Skeletal muscle tissue (tissue), 4 donors: Measurements from ENCODE around the gene HYAL4. TPM values are rescaled to one million over a fixed set of nuclear protein-coding genes. Genes with fewer than 3 reads are reported as not detected.
"Not testable (repeated sequence)": the region's sequence is repeated elsewhere in the genome, so short reads cannot be mapped to it uniquely, and the experiment has no call there.

Source experiments
- H3K27ac ChIP-seq: one replicate; pipeline ENCODE4 v1.7.0; 2013; ENCODE audit warnings: mild to moderate bottlenecking, low read depth, low read length, inconsistent platforms
- H3K27me3 ChIP-seq, 3 donors: one replicate each; pipeline ENCODE4 v1.7.0; 2013; ENCODE audit warnings: low read length in 3 of 3; ENCODE audit not compliant: control insufficient read depth in 3 of 3, insufficient read depth in 3 of 3
- H3K36me3 ChIP-seq, 3 donors: one replicate each; pipeline ENCODE4 v1.7.0; 2013; ENCODE audit warnings: low read length in 3 of 3; ENCODE audit not compliant: control insufficient read depth in 3 of 3, insufficient read depth in 3 of 3
- H3K4me1 ChIP-seq, 3 donors: one replicate each; pipeline ENCODE4 v1.7.0; 2013; ENCODE audit warnings: low read length in 3 of 3, mild to moderate bottlenecking in 3 of 3; ENCODE audit not compliant: control insufficient read depth in 3 of 3, insufficient read depth in 3 of 3
- H3K4me3 ChIP-seq, 3 donors: one replicate each; pipeline ENCODE4 v1.7.0; 2013; ENCODE audit warnings: low read length in 3 of 3
- H3K9ac ChIP-seq, 3 donors: one replicate each; pipeline ENCODE4 v1.7.0; 2013; ENCODE audit warnings: low read length in 3 of 3, mild to moderate bottlenecking in 3 of 3, moderate library complexity in 2 of 3, low read depth in 1 of 3
- H3K9me3 ChIP-seq, 3 donors: one replicate each; pipeline ENCODE4 v1.7.0; 2013; ENCODE audit warnings: low read length in 3 of 3; ENCODE audit not compliant: control insufficient read depth in 3 of 3
- total RNA-seq: library from RNA; depleted of rRNA; stranded (reverse); fragments of >200 nt; gene quantifications from one replicate; pipeline ENCODE4 v1.2.3, GENCODE V29; 2014
- donor health status: Osteomylitis.

The HYAL4 gene
- total RNA-seq, 1 donor from 2014 or later = under 0.01 TPM

DNA sequence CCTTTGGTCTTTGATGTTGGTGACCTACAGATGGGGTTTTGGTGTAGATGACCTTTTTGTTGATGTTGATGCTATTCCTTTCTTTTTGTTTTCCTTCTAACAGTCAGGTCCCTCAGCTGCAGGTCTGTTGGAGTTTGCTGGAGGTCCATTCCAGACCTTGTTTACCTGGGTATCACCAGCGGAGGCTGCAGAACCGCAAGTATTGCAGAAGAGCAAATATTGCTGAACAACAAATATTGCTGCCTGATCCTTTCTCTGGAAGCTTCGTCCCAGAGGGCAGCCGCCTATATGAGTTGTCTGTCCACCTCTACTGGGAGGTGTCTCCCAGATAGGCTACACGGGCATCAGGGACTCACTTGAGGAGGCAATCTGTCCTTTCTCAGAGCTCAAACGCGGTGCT lies 827 bp upstream of the HYAL4 start:
- not testable (repeated sequence) for H3K4me3 ChIP-seq, H3K36me3 ChIP-seq, H3K9ac ChIP-seq, H3K27me3 ChIP-seq, H3K9me3 ChIP-seq, H3K27ac ChIP-seq
- H3K4me1 ChIP-seq = peaks cover 0 to 20% (median 9%) of the 10 kb centered on the region in 3 donors

DNA sequence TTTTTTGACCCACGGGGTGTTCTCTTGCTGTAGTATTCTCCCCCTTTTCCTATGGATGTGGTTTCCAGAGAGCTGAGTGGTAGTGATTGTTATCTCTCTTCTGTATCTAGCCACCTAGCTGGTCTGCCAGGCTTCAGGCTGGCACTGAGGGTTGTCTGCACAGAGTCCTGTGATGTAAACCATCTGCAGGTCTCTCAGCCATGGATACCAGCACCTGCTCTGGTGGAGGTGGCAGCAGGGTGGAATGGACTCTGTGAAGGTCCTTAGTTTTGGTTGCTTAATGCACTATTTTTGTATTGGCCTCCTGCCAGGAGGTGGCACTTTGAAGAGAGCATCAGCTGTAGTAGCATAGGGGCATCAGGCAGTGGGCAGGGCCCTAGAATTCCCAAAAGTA lies 851 bp downstream of the HYAL4 start:
- Histone ChIP-seq H3K4me3 (peak overlapping the region in 2 of 3 donors; percentile 32 to 58), H3K4me1 (peaks cover 0 to 20% (median 9%) of the 10 kb centered on the region in 3 donors), H3K9ac (peak overlapping the region in 1 of 3 donors; percentile 67), H3K36me3 (peaks cover 0 to 2% (median 0%) of the 10 kb centered on the region in 3 donors), H3K27ac (peak overlapping the region; percentile 78), H3K9me3 (no peaks in the 10 kb centered on the region), H3K27me3 (no peaks in the 10 kb centered on the region)

DNA sequence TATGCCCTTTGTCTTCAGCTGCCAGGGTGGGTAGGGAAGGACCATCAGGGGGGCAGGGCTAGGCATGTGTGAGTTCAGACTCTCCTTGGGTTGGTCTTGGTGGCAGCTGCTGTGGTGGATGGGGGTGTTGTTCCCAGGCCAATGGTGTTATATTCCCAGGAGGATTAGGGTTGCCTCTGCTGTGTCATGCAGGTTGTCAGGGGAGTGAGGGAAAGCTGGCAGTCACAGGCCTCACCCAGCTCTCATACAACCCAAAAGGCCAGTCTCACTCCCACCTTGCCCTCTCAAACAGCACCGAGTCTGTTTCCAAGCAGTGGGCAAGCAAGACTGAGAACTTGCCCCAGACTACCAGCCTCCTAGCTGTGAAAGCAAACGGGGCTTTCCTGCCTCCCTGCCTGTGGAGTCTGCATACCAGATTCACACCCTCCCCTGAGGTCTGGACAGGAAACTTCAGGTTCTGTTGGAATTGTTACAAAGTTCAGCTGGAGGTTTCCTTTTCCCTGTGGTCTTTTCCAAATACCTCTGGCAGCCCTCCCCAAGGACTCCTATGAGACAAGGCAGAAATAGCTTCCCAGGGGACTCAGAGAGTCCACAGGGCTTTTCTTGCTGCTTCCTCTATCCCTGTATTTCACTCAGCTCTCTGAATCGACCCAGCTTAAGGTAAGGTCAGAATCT lies 1.4 kb downstream of the HYAL4 start:
- H3K4me1 ChIP-seq = peaks cover 0 to 20% (median 9%) of the 10 kb centered on the region in 3 donors
- peak overlapping the region; percentile 33 to 67 (median 56) for H3K9ac ChIP-seq
- H3K9me3 ChIP-seq = no peaks in the 10 kb centered on the region
- H3K36me3 ChIP-seq = peaks cover 0 to 2% (median 0%) of the 10 kb centered on the region in 3 donors
- peak overlapping the region; percentile 24 to 58 (median 51) for H3K4me3 ChIP-seq
- H3K27ac ChIP-seq = peak overlapping the region; percentile 78
- no peaks in the 10 kb centered on the region for H3K27me3 ChIP-seq

DNA sequence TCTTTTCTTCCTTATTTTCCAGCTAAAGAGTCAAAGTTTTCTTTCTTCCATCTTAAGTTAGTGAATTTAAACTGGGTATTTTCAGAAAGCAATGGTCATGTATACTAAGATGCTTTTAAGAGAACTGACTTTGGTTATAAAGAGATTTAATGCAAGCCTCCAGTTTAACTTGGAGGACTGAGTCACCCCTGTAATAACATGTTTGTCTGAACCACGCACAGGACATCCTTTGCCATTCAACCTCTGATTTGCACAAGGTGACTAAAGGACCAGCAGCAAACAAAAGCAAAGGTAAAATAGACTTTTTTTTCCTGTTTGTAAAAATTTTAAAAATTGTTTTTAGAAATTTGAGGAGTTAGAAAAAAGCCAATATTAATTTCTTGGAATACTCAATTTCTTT lies 2.9 kb downstream of the HYAL4 start:
- Histone ChIP-seq H3K4me1 (peaks cover 0 to 20% (median 9%) of the 10 kb centered on the region in 3 donors), H3K36me3 (peaks cover 0 to 2% (median 0%) of the 10 kb centered on the region in 3 donors), H3K27me3 (no peaks in the 10 kb centered on the region), H3K4me3 (no peak overlapping the region), H3K9me3 (no peaks in the 10 kb centered on the region), H3K27ac (no peak overlapping the region), H3K9ac (no peak overlapping the region)

DNA sequence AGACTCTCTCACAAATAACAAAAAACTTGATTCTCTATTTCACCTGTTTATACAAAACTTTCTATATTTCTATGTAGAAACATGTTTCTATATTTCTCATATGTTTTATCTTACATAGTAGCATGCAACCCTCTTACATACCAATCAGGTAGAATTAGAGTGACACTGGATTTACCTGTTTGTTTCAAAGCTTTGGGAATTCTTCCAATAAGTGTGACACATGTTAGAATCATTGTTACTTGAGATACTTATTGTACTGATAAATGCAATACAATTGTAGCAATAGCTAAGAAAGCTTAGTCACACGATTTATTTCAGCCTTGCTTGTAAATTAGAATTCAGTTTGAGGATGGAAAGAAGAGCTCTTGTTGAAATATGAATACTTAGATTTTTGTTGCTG lies 4.9 kb downstream of the HYAL4 start:
- Histone ChIP-seq H3K27ac (no peak overlapping the region), H3K9ac (no peak overlapping the region), H3K9me3 (no peaks in the 10 kb centered on the region), H3K4me3 (no peak overlapping the region), H3K36me3 (peaks cover 0 to 2% (median 0%) of the 10 kb centered on the region in 3 donors), H3K4me1 (peaks cover 0 to 20% (median 9%) of the 10 kb centered on the region in 3 donors), H3K27me3 (no peaks in the 10 kb centered on the region)

DNA sequence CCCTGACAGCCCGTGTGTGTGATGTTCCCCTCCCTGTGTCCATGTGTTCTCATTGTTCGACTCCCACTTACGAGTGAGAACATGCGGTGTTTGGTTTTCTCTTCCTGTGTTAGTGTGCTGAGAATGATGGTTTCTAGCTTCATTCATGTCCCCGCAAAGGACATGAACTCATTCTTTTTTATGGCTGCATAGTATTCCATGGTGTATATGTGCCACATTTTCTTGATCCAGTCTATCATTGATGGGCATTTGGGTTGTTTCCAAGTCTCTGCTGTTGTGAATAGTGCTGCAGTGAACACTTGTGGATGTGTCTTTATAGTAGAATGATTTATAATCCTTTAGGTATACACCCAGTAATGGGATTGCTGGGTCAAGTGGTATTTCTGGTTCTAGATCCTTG lies 6.4 kb downstream of the HYAL4 start:
- H3K4me1 ChIP-seq, H3K4me3 ChIP-seq, H3K27me3 ChIP-seq, H3K9me3 ChIP-seq, H3K36me3 ChIP-seq, H3K27ac ChIP-seq, H3K9ac ChIP-seq: not testable (repeated sequence)

DNA sequence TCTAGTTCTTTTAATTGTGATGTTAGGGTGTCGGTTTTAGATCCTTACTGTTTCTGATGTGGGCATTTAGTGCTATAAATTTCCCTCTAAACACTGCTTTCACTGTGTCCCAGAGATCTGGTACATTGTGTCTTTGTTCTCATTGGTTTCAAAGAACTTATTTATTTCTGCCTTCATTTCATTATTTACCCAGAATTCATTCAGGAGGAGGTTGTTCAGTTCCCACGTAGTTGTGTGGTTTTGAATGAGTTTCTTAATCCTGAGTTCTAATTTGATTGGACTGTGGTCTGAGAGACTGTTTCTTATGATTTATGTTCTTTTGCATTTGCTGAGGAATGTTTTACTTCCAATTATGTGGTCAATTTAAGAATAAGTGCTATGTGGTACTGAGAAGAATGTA lies 9.3 kb downstream of the HYAL4 start:
- not testable (repeated sequence) for H3K36me3 ChIP-seq, H3K9me3 ChIP-seq, H3K27ac ChIP-seq, H3K27me3 ChIP-seq, H3K9ac ChIP-seq, H3K4me3 ChIP-seq, H3K4me1 ChIP-seq

DNA sequence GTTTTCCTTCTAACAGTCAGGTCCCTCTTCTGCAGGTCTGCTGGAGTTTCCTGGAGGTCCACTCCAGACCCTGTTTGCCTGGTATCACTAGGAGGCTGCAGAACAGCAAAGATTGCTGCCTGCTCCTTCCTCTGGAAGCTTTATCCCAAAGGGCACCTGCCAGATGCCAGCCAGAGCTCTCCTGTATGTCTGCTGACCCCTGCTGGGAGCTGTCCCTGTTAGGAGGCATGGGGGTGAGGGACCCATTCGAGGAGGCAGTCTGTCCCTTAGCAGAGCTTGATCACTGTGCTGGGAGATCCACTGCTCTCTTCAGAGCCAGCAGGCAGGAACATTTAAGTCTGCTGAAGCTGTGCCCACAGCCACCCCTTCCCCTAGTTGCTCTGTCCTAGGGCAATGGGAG lies 11.5 kb downstream of the HYAL4 start:
- not testable (repeated sequence) for H3K36me3 ChIP-seq, H3K4me3 ChIP-seq, H3K27ac ChIP-seq, H3K9ac ChIP-seq, H3K27me3 ChIP-seq, H3K9me3 ChIP-seq, H3K4me1 ChIP-seq

DNA sequence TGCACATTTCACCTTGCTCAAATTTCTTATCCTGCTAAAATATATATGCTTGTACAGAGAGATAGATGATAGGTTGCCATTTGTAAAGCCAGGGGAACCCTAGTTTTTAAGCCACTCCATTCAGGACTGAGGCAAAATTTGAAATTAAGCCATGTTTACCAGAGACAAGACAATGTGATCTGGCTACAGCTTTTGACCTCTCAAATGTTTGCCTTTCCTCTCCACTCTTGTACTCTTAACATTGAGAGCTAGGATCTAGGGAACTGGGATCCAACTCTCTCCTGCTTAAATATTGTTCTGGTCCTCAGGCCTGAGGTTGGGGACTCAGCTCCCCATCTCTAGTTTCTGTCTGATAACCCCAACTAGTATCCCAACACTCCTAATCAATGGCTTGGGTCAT lies 15.9 kb downstream of the HYAL4 start:
- H3K27ac ChIP-seq = no peak overlapping the region

DNA sequence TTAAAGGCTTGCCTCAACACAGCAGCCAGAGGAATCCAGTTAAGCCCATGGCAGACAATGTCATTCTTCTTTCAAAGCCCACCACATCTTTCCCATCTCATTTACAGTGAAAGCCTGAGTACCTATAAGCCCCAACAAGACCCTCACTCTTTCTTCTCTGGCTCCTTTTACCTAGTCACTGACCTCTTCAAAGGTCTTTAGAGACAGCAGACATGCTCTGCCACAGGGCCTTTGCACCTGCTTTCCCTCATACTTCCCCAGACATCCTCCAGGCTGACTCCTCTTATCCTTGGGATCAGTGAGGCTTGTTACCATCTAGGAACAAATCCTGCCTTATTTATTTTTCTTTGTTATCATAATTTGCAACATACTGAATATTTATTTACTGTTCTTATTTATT lies 17.8 kb downstream of the HYAL4 start:
- Histone ChIP-seq H3K27ac (no peak overlapping the region), H3K9me3 (no peaks in the 10 kb centered on the region), H3K9ac (no peak overlapping the region), H3K36me3 (no peaks in the 10 kb centered on the region), H3K4me1 (peaks cover 0 to 9% (median 5%) of the 10 kb centered on the region in 3 donors), H3K27me3 (no peaks in the 10 kb centered on the region), H3K4me3 (no peak overlapping the region)

More for the DNA sequence above, 15.9 kb downstream of the HYAL4 start:
- H3K9ac ChIP-seq = no peak overlapping the region
- no peaks in the 10 kb centered on the region for H3K36me3 ChIP-seq
- H3K4me3 ChIP-seq = no peak overlapping the region
- no peaks in the 10 kb centered on the region for H3K9me3 ChIP-seq
- H3K27me3 ChIP-seq = no peaks in the 10 kb centered on the region
- H3K4me1 ChIP-seq = peaks cover 0 to 9% (median 5%) of the 10 kb centered on the region in 3 donors
